Fibroblast of pulmonary artery (primary cell): Measurements from ENCODE around the gene USP7.
"Not testable (repeated sequence)": the region's sequence is repeated elsewhere in the genome, so short reads cannot be mapped to it uniquely, and the experiment has no call there.

ENCODE experiments used
- DNase-seq: peaks from one replicate; pipeline ENCODE4 v3.0.0-alpha.2; 2010; ENCODE audit warnings: low read depth
- H3K4me3 ChIP-seq: replicated peaks from 2 replicates; pipeline ENCODE4 v1.5.1; 2011; ENCODE audit warnings: low read depth, mild to moderate bottlenecking, control low read depth, low read length, moderate library complexity
- CTCF ChIP-seq: IDR thresholded peaks from 2 replicates; pipeline ENCODE4 v1.5.1; 2011; ENCODE audit warnings: mild to moderate bottlenecking, control low read depth, low read length, inconsistent platforms; ENCODE audit errors: missing control alignments

The USP7 gene

GRCh38 chr16:8880839-8881510 is 82.7 kb downstream of the USP7 start:
- no peak for TF ChIP-seq CTCF
- H3K4me3 ChIP-seq = no peak overlapping the region
- no peak for DNase-seq

GRCh38 chr16:8878523-8878911 is 85.2 kb downstream of the USP7 start:
- DNase-seq = peak; percentile 62
- no peak for TF ChIP-seq CTCF

GRCh38 chr16:8877894-8878522 is 85.7 kb downstream of the USP7 start:
- DNase-seq = no peak
- no peak overlapping the region for H3K4me3 ChIP-seq
- no peak for TF ChIP-seq CTCF

More at GRCh38 chr16:8878523-8878911, 85.2 kb downstream of the USP7 start:
- H3K4me3 ChIP-seq = no peak overlapping the region

GRCh38 chr16:8875317-8875716 is 88.4 kb downstream of the USP7 start:
- DNase-seq, H3K4me3 ChIP-seq: not testable (repeated sequence)

GRCh38 chr16:8874388-8874787 is 89.3 kb downstream of the USP7 start:
- no peak for DNase-seq
- no peak for TF ChIP-seq CTCF
- H3K4me3 ChIP-seq = no peak overlapping the region

GRCh38 chr16:8873866-8874195 is 89.9 kb downstream of the USP7 start:
- not testable (repeated sequence) for H3K4me3 ChIP-seq

GRCh38 chr16:8872967-8873865 is 90.5 kb downstream of the USP7 start:
- no peak for DNase-seq
- TF ChIP-seq CTCF = peak; percentile 16
- no peak overlapping the region for H3K4me3 ChIP-seq

More at GRCh38 chr16:8873866-8874195, 89.9 kb downstream of the USP7 start:
- not testable (repeated sequence) for DNase-seq

GRCh38 chr16:8872071-8872470 is 91.6 kb downstream of the USP7 start:
- H3K4me3 ChIP-seq = no peak overlapping the region
- DNase-seq = no peak
- TF ChIP-seq CTCF = no peak

GRCh38 chr16:8869988-8870241 is 93.8 kb downstream of the USP7 start:
- DNase-seq, H3K4me3 ChIP-seq: not testable (repeated sequence)
